OCI-LY7 (cell line): ENCODE data around the gene CNBD2.

ENCODE experiments used
- CTCF ChIP-seq: fragments of 200-600 bp; sonication (generic); conservative IDR thresholded peaks from 2 replicates; pipeline ENCODE4 v1.5.1; 2014; ENCODE audit warnings: mild to moderate bottlenecking, antibody characterized with exemption, low read length, moderate library complexity, mixed read lengths
- EZH2phosphoT487 ChIP-seq: fragments of 200-600 bp; sonication (generic); IDR thresholded peaks from 2 replicates; pipeline ENCODE4 v1.6.1; 2018; ENCODE audit warnings: low read depth, borderline replicate concordance, mild to moderate bottlenecking, mixed run types, antibody characterized with exemption, low read length, moderate library complexity, mixed read lengths

GRCh38 chr20:36010076-36010475, 41.7 kb downstream of the CNBD2 start:
- TF ChIP-seq CTCF: no peak
- TF ChIP-seq EZH2phosphoT487: no peak
